Uterus (tissue), 2 donors: ENCODE measurements around the gene KRTAP13-1.

Source experiments
- CTCF ChIP-seq, 4 experiments: fragments of 200-600 bp in 2 of 4; fragments of 450-650 bp in 2 of 4; sonication (generic) in 2 of 4; IDR thresholded peaks; one replicate each; pipeline ENCODE4 v1.5.1; 2016 to 2019; ENCODE audit warnings: antibody characterized with exemption in 4 of 4, mild to moderate bottlenecking in 2 of 4, moderate library complexity in 1 of 4
- POLR2A ChIP-seq, 2 donors: fragments of 450-650 bp; IDR thresholded peaks; one replicate each; pipeline ENCODE4 v1.6.1; 2016; ENCODE audit warnings: antibody characterized with exemption in 2 of 2, mild to moderate bottlenecking in 1 of 2, moderate library complexity in 1 of 2

DNA sequence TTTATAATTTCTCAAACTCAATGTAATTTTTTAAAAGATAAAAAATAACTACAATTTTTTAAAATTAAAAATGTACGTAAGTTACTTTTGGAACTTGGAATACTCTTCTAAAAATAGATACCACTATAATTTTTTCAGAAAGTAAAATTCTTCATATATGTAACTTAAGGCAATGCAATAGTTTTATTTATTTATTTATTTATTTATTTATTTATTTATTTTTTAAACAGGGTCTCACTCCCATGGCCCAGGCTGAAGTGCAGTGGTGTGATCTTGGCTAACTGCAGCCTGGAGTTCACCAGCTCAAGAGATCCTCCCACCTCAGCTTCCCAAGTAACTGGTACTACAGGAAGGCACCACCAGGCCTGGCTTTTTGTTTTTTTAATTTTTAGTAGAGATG, 44.3 kb upstream of the KRTAP13-1 start:
- TF ChIP-seq POLR2A (IDR thresholded peaks at IDR 0.05) = no peak
- TF ChIP-seq CTCF (IDR thresholded peaks at IDR 0.05) = no peak
